SK-N-SH treated with all-trans-retinoic acid at 6 μM for 48 hours (cell line): ENCODE results near the gene SCAF4.

ENCODE experiments used
- ATAC-seq: fragments of 200-7000 bp; cut with Tn5 transposase; 3 replicates; pipeline ENCODE4 v1.9.1; 2020; ENCODE audit warnings: mild to moderate bottlenecking, moderate library complexity
- ARNTL ChIP-seq: fragments of 450-650 bp; formaldehyde crosslinking; IDR thresholded peaks from 2 replicates; pipeline ENCODE4 v1.5.0; 2020; ENCODE audit warnings: low read depth, mild to moderate bottlenecking, moderate library complexity, borderline replicate concordance
- BACH2 ChIP-seq: fragments of 250-450 bp; sonication (Bioruptor Pico); IDR thresholded peaks from 2 replicates; pipeline ENCODE4 v1.9.0; 2021; ENCODE audit warnings: mild to moderate bottlenecking, borderline replicate concordance
- CREB5 ChIP-seq: fragments of 250-450 bp; sonication (Bioruptor Pico); IDR thresholded peaks from 2 replicates; pipeline ENCODE4 v1.5.1; 2020; ENCODE audit warnings: low read depth, mild to moderate bottlenecking, moderate library complexity
- CSDC2 ChIP-seq: fragments of 250-450 bp; sonication (Bioruptor Pico); IDR thresholded peaks from 2 replicates; pipeline ENCODE4 v1.5.0; 2020; ENCODE audit warnings: mild to moderate bottlenecking, moderate library complexity
- ESRRG ChIP-seq: fragments of 250-450 bp; sonication (Bioruptor Pico); IDR thresholded peaks from 2 replicates; pipeline ENCODE4 v1.6.1; 2021; ENCODE audit warnings: mild to moderate bottlenecking
- GLIS3 ChIP-seq: fragments of 250-450 bp; sonication (Bioruptor Pico); IDR thresholded peaks from 2 replicates; pipeline ENCODE4 v1.5.0; 2020; ENCODE audit warnings: mild to moderate bottlenecking, moderate library complexity
- ISL1 ChIP-seq: fragments of 250-450 bp; sonication (Bioruptor Pico); IDR thresholded peaks from 2 replicates; pipeline ENCODE4 v2.1.2; 2022; ENCODE audit warnings: mild to moderate bottlenecking, moderate library complexity
- OSR1 ChIP-seq: fragments of 250-450 bp; sonication (Bioruptor Pico); IDR thresholded peaks from 2 replicates; pipeline ENCODE4 v1.8.0; 2022; ENCODE audit warnings: moderate library complexity, mild to moderate bottlenecking, inconsistent platforms
- POU6F1 ChIP-seq: fragments of 250-450 bp; sonication (Bioruptor Pico); IDR thresholded peaks from 2 replicates; pipeline ENCODE4 v1.8.0; 2021; ENCODE audit warnings: low read depth, mild to moderate bottlenecking, moderate library complexity, borderline replicate concordance
- PPARA ChIP-seq: fragments of 250-450 bp; sonication (Bioruptor Pico); IDR thresholded peaks from 2 replicates; pipeline ENCODE4 v1.5.0; 2020; ENCODE audit warnings: mild to moderate bottlenecking, borderline replicate concordance
- RARB ChIP-seq: fragments of 250-450 bp; sonication (Bioruptor Pico); IDR thresholded peaks from 2 replicates; pipeline ENCODE4 v1.8.0; 2021; ENCODE audit warnings: mild to moderate bottlenecking, moderate library complexity
- SNAI2 ChIP-seq: fragments of 250-450 bp; sonication (Bioruptor Pico); IDR thresholded peaks from 2 replicates; pipeline ENCODE4 v1.5.0; 2020; ENCODE audit warnings: mild to moderate bottlenecking, moderate library complexity
- TCF4 ChIP-seq: fragments of 250-450 bp; sonication (Bioruptor Pico); IDR thresholded peaks from 2 replicates; pipeline ENCODE4 v1.8.0; 2021; ENCODE audit warnings: mild to moderate bottlenecking, moderate library complexity, borderline replicate concordance
- TOX ChIP-seq: fragments of 250-450 bp; sonication (Bioruptor Pico); IDR thresholded peaks from 2 replicates; pipeline ENCODE4 v1.8.0; 2021; ENCODE audit warnings: mild to moderate bottlenecking, moderate library complexity, borderline replicate concordance
- TSHZ2 ChIP-seq: fragments of 250-450 bp; sonication (Bioruptor Pico); IDR thresholded peaks from 2 replicates; pipeline ENCODE4 v1.5.0; 2020; ENCODE audit warnings: mild to moderate bottlenecking, moderate library complexity
- ZC3H10 ChIP-seq: fragments of 250-450 bp; sonication (Bioruptor Pico); IDR thresholded peaks from 2 replicates; pipeline ENCODE4 v1.5.1; 2021; ENCODE audit warnings: mild to moderate bottlenecking, moderate library complexity
- ZFP3 ChIP-seq: fragments of 250-450 bp; sonication (Bioruptor Pico); IDR thresholded peaks from 2 replicates; pipeline ENCODE4 v1.5.0; 2020; ENCODE audit warnings: mild to moderate bottlenecking, moderate library complexity
- ZFP30 ChIP-seq: fragments of 450-650 bp; formaldehyde crosslinking; IDR thresholded peaks from 2 replicates; pipeline ENCODE4 v1.5.0; 2022; ENCODE audit warnings: mild to moderate bottlenecking, moderate library complexity
- ZNF565 ChIP-seq: fragments of 450-650 bp; formaldehyde crosslinking; conservative IDR thresholded peaks from 2 replicates; pipeline ENCODE4 v1.5.0; 2020; ENCODE audit warnings: low read depth, mild to moderate bottlenecking, moderate library complexity
- ZNF70 ChIP-seq: fragments of 450-650 bp; formaldehyde crosslinking; IDR thresholded peaks from 2 replicates; pipeline ENCODE4 v1.5.0; 2020; ENCODE audit warnings: mild to moderate bottlenecking, moderate library complexity
- ZNF8 ChIP-seq: fragments of 450-650 bp; formaldehyde crosslinking; IDR thresholded peaks from 2 replicates; pipeline ENCODE4 v1.5.0; 2020; ENCODE audit warnings: mild to moderate bottlenecking, moderate library complexity

SCAF4 gene

GRCh38 chr21:31720330-31720729 lies 11.6 kb downstream of the SCAF4 start:
- no peak for ATAC-seq
- TF ChIP-seq OSR1 (CRISPR knock-in tag) (no peak), SNAI2 (CRISPR knock-in tag) (no peak), ZNF70 (CRISPR knock-in tag) (no peak), ZC3H10 (CRISPR knock-in tag) (no peak), TSHZ2 (CRISPR knock-in tag) (no peak), ISL1 (no peak), ESRRG (no peak), BACH2 (CRISPR knock-in tag) (no peak), POU6F1 (CRISPR knock-in tag) (no peak), ZFP30 (CRISPR knock-in tag) (no peak), PPARA (CRISPR knock-in tag) (no peak), RARB (CRISPR knock-in tag) (no peak), GLIS3 (no peak), CSDC2 (CRISPR knock-in tag) (no peak), CREB5 (no peak), ZNF565 (CRISPR knock-in tag) (no peak), TOX (CRISPR knock-in tag) (no peak), ZFP3 (CRISPR knock-in tag) (no peak), ARNTL (CRISPR knock-in tag) (no peak)

GRCh38 chr21:31716106-31716505 lies 15.8 kb downstream of the SCAF4 start:
- ATAC-seq, result no peak
- no peak for TF ChIP-seq RARB (CRISPR knock-in tag)
- no peak for TF ChIP-seq TOX (CRISPR knock-in tag)
- TF ChIP-seq ISL1, result no peak
- no peak for TF ChIP-seq TSHZ2 (CRISPR knock-in tag)
- TF ChIP-seq OSR1 (CRISPR knock-in tag), result no peak
- no peak for TF ChIP-seq TCF4
- no peak for TF ChIP-seq CSDC2 (CRISPR knock-in tag)
- no peak for TF ChIP-seq ZFP3 (CRISPR knock-in tag)
- TF ChIP-seq GLIS3, result no peak
- no peak for TF ChIP-seq POU6F1 (CRISPR knock-in tag)
- TF ChIP-seq ZFP30 (CRISPR knock-in tag), result no peak
- no peak for TF ChIP-seq ZNF8
- TF ChIP-seq CREB5, result no peak
- TF ChIP-seq SNAI2 (CRISPR knock-in tag), result no peak
- TF ChIP-seq ZNF565 (CRISPR knock-in tag), result no peak
